SH-SY5Y (cell line): ENCODE results near the gene PSMB9.

Experiments used
- GATA2 ChIP-seq: IDR thresholded peaks from 2 replicates; pipeline ENCODE4 v1.6.1; 2011; ENCODE audit warnings: mild to moderate bottlenecking, low read depth, low read length
- GATA3 ChIP-seq: IDR thresholded peaks from 2 replicates; pipeline ENCODE4 v1.6.1; 2011; ENCODE audit warnings: low read depth, mild to moderate bottlenecking, low read length, moderate library complexity

Gene PSMB9

DNA sequence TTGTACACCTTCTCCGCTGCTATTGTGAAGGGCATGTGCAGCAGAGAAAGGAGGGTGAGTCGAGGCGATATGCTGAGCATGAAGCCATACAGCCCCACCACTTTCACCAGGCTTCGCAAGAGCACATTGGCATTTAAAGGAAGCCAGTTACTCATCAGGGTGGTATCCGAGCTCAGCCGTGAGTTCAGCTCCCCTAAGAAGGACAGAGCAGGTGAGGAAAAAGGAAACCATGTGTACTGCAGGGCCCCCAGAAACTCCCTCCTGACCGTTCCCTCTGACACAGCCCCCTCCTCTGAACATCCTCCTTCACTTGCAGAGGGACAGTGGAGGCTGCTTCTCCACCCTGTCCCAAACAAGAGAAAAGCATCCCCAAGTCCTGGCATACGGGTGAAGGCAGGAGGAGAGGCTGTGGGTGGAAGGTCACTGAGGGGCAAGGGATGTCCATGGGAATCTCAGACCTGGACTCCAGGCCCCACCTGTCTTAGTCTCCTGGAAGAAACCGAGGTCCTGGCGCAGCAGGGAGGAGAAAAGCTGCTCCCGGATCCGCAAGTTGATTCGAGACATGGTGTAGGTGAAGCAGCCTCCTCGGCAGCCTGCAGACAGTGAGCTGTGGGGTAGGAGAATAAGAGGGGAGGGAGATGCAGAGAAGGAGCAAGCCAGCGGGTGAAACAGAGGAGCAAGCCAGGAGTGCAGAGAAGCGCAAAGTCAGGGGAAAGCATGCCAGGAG lies 18.7 kb upstream of the PSMB9 start:
- TF ChIP-seq GATA3 = no peak
- no peak for TF ChIP-seq GATA2

GRCh38 chr6:32836873-32837272 lies 17.1 kb upstream of the PSMB9 start:
- no peak for TF ChIP-seq GATA2
- no peak for TF ChIP-seq GATA3

GRCh38 chr6:32837651-32838113 lies 16.3 kb upstream of the PSMB9 start:
- no peak for TF ChIP-seq GATA3
- TF ChIP-seq GATA2 = no peak

GRCh38 chr6:32838114-32838958 lies 15.7 kb upstream of the PSMB9 start, which contains the start of gene TAP2:
Gene TAP2, minus strand, starts transcription at chr6:32838739. Its CDS starts 506 bp downstream, at chr6:32838233.
- TF ChIP-seq GATA3 (no peak), GATA2 (no peak)

DNA sequence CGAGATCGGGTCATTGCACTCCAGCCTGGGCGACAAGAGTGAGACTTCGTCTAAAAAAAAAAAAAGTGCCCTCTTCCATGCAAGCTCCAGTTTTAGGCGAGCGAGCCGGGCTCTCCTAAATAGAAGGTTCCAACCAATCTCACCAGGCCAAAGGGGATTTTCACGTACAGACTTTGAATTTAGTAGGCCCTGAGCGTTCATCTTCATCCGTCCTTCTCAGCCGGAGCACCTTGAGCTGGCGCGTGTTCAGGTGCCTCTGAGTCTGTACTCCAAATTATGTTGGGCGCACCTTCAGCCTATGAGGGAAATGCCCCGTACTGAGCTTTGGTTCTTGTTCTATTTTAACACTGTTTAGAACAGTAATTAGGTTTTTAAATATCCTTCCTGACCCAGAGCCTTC lies 14.6 kb upstream of the PSMB9 start:
- TF ChIP-seq GATA3 = no peak
- no peak for TF ChIP-seq GATA2

DNA sequence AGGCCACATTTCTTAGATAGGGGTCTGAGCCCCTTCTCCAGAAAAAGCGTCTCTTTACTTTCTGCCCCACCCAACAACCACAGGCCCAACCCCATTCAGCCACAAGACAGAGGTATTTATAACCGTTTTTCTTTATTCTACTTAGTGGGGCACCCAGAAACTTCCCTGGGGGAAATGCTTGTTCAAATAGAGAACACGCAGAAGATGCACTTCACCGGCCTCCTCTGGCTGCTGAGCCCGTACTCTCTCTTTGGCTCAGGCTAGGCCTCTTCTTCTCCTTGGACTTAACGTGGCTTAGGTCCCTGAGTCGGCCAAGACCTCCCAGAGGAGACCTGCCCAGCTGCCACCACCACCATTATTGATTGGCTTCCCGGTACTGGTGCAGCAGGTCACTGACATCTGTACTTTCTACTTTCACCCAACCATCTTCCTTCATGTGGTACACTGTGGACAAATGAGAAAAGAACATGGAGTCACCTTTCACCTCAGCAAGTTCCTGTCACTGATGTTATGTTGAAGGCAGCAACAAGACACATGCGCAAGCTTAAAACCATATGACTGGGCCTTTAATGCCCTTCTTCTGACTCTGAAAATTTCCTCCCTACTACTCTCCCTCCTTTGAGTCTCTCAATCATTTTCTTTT lies 13.3 kb upstream of the PSMB9 start:
- TF ChIP-seq GATA3 (no peak), GATA2 (no peak)

GRCh38 chr6:32842021-32842650 lies 11.9 kb upstream of the PSMB9 start:
- TF ChIP-seq GATA2 = no peak
- TF ChIP-seq GATA3 = no peak

DNA sequence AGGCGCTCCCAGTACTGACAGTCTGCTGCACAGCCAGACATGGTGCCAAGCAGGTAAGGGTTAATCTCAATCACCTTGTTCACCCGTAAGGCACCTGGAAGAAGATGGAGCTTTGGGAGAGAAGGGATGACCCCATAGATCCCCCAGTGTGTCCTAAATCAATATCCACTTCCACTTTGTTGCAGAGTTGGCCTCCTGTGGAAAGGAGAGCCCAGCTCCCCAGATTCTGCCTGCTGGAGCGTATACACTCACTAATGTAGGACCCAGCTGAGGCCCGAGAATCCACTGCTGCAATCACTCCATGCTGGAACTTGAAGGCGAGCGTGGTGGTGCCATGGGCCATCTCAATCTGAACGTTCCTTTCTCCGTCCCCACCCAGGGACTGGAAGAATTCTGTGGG lies 11.3 kb upstream of the PSMB9 start:
- TF ChIP-seq GATA3 (no peak), GATA2 (no peak)

DNA sequence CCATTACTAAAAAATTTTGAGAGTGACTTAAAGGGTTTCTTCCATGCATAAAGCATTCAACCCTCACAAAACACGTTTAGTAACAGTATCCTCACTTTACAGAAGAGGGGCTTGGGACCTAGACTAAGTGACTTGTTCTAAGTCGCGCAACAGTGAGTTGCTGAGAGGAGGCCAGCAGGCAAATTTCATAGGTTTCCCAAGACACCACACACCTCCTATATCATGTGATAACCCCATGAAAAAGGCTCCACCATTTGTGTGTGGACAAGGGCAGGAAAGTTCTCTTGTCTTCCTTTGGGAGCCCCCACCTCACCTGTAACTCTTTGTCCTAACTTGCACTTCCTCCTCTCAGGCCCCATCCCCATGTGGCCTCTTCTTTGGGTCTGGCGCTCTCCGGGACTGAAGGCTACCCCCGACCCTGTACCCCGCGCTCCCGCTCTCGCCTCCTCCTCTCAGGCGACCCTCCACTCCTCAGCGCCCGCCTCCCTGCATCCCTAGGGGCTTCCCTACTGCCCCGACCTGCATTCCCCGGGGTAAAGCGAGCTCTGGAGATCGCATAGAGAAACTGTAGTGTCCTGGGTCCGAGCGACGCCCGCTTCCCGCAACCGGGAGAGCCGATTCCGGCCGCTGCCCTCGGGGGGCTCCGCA lies 10.5 kb upstream of the PSMB9 start:
- TF ChIP-seq GATA3 (no peak), GATA2 (no peak)

DNA sequence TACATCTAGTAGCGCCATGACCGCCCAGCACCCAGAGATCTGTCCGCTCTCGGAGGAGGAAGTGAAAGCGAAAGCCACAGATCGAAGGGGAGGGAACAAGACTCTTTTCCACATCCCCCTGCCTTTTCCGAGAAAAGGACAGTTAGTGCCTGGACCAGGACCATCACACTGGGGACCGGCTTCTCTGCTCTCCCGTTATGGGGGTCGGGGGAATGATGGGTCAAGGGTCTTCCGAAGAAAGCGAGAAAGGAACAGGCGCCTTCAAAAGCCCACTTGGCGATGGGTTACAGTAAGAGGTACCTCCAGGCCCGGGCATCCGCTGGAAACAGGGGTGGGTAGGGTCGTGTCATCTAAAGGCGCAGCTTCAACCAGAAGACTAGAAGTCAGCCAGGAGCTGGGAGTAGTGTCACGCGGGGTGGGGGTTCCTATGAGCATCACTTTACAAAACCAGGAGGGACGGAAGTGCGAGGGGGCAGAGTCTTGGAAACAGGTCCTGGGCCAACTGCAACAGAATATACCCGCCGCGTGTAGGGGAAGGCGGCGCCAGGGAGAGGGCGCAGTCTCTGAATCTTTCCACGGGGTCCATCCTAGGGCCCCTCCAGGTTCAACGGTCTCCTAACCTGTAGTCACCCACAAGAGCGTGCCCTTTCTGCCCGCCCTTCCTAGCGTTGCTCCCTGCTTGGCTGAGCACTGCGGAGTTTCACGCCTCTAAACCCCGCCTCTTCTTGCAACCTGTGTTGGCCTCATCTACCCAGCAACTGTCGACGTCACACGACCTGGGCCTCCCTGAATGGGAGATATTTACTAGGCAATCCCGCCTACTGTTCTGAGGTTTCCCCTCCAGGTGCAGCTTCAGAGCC lies 9.8 kb upstream of the PSMB9 start, which contains the start of gene PSMB8:
Gene PSMB8 (minus strand): TSS at position 69 of the 860 bp plus-strand sequence. CDS start 51 bp downstream, at position 18.
- no peak for TF ChIP-seq GATA3
- TF ChIP-seq GATA2 = no peak

GRCh38 chr6:32844839-32845383 lies 9.1 kb upstream of the PSMB9 start:
- TF ChIP-seq GATA3 (no peak), GATA2 (no peak)

GRCh38 chr6:32845384-32845884 lies 8.6 kb upstream of the PSMB9 start:
- TF ChIP-seq GATA2 (no peak), GATA3 (no peak)
